ENCODE results near the gene TDRD15.
"Not testable (repeated sequence)": the region's sequence is repeated elsewhere in the genome, so short reads cannot be mapped to it uniquely, and the experiment has no call there.

The TDRD15 gene

DNA sequence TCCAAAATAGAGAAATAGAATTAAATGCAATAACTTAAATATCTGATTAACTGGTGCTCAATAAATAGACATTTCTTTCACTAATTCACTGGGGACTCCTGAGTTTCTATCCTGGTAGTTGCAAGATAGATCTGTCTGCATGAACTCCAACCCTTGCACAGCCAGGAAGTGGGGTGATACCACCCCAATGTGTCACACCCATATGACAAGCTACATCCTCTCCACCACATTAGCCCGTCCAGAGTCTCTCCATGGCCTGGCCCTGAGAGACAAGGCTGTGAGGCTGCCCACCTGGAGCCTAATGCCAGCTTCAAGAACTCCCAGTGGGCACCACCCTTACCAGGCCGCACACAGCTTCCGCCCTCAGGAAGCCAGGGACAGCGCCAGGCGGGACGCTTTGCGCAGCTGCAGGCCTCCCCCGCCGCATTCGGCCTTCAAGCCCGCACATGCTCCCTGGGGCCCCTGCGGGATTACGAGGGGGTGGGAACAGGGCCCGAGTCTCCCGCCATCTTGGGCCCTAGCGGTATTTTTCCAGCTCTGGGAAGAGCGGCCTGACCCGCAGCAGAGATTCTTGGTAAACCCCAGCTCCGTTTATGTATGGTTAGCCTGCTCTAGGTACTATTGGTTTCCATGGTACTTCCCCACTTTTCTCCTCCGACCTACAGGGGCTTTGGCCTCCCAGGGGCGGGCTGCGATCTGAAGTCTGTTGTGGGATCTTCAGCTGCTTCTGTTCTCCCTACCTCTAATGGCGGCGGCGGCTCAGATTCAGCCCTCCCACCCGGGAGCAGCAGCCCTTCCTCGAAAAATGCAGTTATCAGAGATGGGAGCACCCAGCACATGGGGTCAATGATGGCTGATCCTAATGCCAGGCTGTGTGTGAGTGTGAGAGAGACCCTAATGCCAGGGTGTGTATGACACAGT is at the start of gene TDRD15:
Gene TDRD15 (plus strand): TSS at position 496 of the 921 bp plus-strand sequence. CDS start 13,500 bp downstream, outside the sequence.
- DNase-seq (ENCODE audit: low spot score) = no peak
- H3K9me3 Mint-ChIP-seq = no peaks in the 10 kb centered on the region
- no peaks in the 10 kb centered on the region for H3K36me3 Mint-ChIP-seq (ENCODE audit: low read depth)
- H3K4me1 Mint-ChIP-seq (ENCODE audit: low read depth) = no peaks in the 10 kb centered on the region
- H3K27ac Mint-ChIP-seq = no peak within 1 kb of the TSS
- H3K4me3 Mint-ChIP-seq = no peak within 1 kb of the TSS
- H3K27me3 Mint-ChIP-seq (ENCODE audit: low read depth) = peaks cover 3% of the 10 kb centered on the region

DNA sequence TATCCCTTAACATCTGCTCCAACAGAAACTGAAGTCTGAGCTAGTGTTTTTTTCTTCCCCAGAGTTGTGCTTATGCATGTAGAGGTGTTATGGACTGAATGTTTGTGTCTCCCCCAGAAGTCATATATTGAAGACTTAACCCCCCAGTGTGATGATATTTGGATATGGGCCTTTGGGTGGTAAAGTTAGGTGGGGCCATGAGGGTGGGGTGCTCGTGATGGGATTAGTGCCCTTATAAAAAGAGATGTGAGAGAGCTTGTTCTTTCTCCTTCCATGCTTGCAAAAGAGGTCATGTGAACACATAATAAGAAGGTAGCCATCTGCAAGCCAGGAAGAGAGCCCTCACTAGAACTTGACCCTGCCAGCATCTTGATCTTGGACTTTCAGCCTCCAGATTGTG is 45.5 kb upstream of the TDRD15 start:
- H3K4me3 Mint-ChIP-seq = no peak overlapping the region
- H3K27ac Mint-ChIP-seq = no peak overlapping the region
- no peak for DNase-seq (ENCODE audit: low spot score)
- H3K4me1 Mint-ChIP-seq (ENCODE audit: low read depth) = no peaks in the 10 kb centered on the region
- H3K36me3 Mint-ChIP-seq (ENCODE audit: low read depth) = no peaks in the 10 kb centered on the region
- no peaks in the 10 kb centered on the region for H3K9me3 Mint-ChIP-seq
- no peaks in the 10 kb centered on the region for H3K27me3 Mint-ChIP-seq (ENCODE audit: low read depth)

DNA sequence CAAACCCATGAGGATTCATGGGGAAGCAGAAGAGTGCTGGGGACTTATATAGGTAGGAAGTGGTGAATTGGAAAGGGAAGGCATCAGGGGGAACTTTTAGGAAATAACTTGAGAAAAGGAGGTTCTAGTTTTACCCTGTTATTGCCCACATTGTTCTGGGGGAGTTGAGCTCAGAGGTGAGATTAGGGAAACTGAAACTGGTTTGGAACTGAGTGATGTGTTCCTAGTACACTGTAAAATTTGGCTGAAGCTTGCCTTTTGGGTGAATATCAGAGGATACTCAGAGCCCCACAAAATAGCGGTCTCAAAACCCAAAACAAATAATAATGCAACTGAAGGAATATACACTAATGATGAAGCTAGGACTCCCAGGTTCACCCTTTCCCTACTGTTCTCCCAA is 40.3 kb upstream of the TDRD15 start:
- H3K27ac Mint-ChIP-seq = no peak overlapping the region

DNA sequence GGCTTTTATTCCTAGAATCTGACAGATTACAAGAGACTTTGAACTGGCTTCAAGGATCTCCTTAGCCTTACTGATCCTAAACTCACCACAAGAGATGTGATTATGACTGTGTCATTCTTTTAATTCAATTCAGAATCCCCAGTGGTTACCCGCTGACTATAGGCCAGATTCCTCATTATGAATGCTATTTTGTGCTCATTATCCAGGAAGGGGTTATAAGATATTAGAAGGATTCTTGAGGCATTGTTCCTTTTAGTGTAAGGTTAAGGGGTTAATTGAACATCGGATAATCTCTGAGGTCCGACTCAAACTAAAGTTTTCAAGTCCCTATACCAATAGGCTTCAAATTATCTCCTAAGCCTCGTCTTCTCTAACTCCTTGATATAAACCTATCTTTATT is 39.4 kb upstream of the TDRD15 start:
- Mint-ChIP-seq H3K36me3 (ENCODE audit: low read depth) (no peaks in the 10 kb centered on the region), H3K27ac (no peak overlapping the region), H3K27me3 (ENCODE audit: low read depth) (no peaks in the 10 kb centered on the region), H3K4me3 (no peak overlapping the region), H3K4me1 (ENCODE audit: low read depth) (no peaks in the 10 kb centered on the region), H3K9me3 (no peaks in the 10 kb centered on the region)
- no peak for DNase-seq (ENCODE audit: low spot score)

More for the DNA sequence above, 40.3 kb upstream of the TDRD15 start:
- no peak for DNase-seq (ENCODE audit: low spot score)
- H3K4me1 Mint-ChIP-seq (ENCODE audit: low read depth) = no peaks in the 10 kb centered on the region
- no peaks in the 10 kb centered on the region for H3K36me3 Mint-ChIP-seq (ENCODE audit: low read depth)
- H3K9me3 Mint-ChIP-seq = no peaks in the 10 kb centered on the region
- H3K27me3 Mint-ChIP-seq (ENCODE audit: low read depth) = no peaks in the 10 kb centered on the region
- H3K4me3 Mint-ChIP-seq = no peak overlapping the region

DNA sequence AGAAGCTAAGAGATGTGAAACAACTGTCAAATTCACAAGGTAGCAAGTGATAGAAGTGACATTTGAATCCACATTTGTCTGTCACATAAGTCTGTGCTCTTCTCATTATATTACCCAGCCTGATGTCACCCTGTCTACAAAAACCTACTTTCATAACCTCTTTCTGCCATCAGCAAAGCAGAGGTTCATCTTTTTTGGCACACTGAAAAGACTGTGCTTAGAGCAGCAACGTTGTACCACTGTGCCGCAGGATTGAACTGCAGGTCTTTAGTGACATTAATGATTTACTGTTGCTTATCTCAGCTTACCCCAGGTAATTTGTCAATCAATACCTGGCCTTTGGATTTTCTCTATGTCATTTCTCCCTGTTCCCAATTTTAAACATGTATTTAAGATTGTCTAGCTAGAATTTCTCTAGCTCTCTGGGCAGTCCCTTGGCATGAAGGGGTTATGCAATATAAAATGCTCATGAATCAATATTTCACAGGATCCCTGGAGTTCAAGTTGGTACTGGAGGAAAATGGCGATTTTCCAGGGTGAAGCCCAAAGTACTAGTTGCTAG is 31.4 kb upstream of the TDRD15 start:
- no peaks in the 10 kb centered on the region for H3K9me3 Mint-ChIP-seq
- no peaks in the 10 kb centered on the region for H3K36me3 Mint-ChIP-seq (ENCODE audit: low read depth)
- no peak for DNase-seq (ENCODE audit: low spot score)
- no peaks in the 10 kb centered on the region for H3K4me1 Mint-ChIP-seq (ENCODE audit: low read depth)
- H3K27me3 Mint-ChIP-seq (ENCODE audit: low read depth) = no peaks in the 10 kb centered on the region
- no peak overlapping the region for H3K4me3 Mint-ChIP-seq
- H3K27ac Mint-ChIP-seq = no peak overlapping the region

DNA sequence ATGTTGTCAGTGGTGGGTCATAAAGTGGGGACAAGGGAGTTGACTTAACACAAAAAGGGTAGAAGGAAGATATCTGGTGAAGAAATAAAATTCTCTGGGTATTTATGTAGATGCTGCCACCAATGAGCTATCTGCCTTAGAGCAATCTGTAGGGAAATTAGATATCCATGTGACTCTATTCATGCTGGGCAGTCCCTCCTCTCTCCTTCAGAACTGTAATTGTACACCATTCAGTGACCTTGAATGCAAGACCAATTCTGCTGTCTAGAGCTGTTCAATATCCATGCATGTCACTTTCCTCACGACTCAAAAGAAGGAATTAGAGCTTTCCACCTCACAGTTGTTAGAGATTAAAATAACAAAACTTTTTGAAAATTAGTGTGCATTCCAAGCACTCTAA is 28.6 kb upstream of the TDRD15 start:
- no peaks in the 10 kb centered on the region for H3K27me3 Mint-ChIP-seq (ENCODE audit: low read depth)
- H3K4me1 Mint-ChIP-seq (ENCODE audit: low read depth) = no peaks in the 10 kb centered on the region
- no peak overlapping the region for H3K4me3 Mint-ChIP-seq
- H3K36me3 Mint-ChIP-seq (ENCODE audit: low read depth) = no peaks in the 10 kb centered on the region
- H3K9me3 Mint-ChIP-seq = no peaks in the 10 kb centered on the region
- no peak overlapping the region for H3K27ac Mint-ChIP-seq
- DNase-seq (ENCODE audit: low spot score) = no peak

DNA sequence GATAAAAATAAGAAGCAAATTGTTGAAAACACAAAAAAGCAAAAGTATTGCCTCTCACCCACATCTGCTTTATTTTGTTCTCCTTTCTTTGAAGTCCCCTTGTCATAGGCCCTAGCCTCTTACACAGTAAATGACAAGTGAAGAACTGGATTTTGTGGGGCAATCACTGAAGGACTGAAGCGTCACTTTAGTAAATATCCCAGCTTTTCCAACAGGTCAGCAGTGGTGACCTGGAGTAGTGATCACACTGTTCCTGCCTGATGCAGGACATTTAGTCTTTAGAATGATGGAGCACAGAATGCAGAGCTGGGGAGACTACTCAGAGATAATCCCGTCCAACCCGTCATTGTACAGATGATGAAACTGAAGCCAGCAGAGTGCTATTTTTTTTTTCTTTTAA is 28.1 kb upstream of the TDRD15 start:
- DNase-seq (ENCODE audit: low spot score) = no peak

DNA sequence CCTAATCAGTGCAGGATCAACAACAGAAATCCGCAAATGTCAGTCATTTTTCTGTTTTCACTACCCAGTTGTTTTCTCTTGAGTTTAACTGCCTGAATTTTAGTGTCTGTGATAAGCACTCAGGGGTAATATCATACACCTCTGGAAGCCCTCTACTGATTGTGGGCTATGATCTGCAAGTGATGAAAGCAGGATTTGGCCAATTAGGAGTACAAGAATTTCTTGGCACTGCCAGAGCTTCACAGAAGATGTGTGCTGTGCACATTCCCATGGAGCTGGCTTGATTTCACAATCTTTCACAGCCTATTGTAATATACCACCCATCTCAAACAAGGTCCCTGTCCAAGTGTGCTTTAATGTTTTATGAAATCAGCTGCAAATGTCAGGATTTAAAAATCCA is 27.3 kb upstream of the TDRD15 start:
- Mint-ChIP-seq H3K4me3 (no peak overlapping the region), H3K27me3 (ENCODE audit: low read depth) (no peaks in the 10 kb centered on the region), H3K36me3 (ENCODE audit: low read depth) (no peaks in the 10 kb centered on the region), H3K9me3 (no peaks in the 10 kb centered on the region), H3K4me1 (ENCODE audit: low read depth) (no peaks in the 10 kb centered on the region), H3K27ac (no peak overlapping the region)
- DNase-seq (ENCODE audit: low spot score) = no peak

More for the DNA sequence above, 28.1 kb upstream of the TDRD15 start:
- Mint-ChIP-seq H3K36me3 (ENCODE audit: low read depth) (no peaks in the 10 kb centered on the region), H3K27ac (no peak overlapping the region), H3K4me3 (no peak overlapping the region), H3K4me1 (ENCODE audit: low read depth) (no peaks in the 10 kb centered on the region), H3K27me3 (ENCODE audit: low read depth) (no peaks in the 10 kb centered on the region), H3K9me3 (no peaks in the 10 kb centered on the region)

DNA sequence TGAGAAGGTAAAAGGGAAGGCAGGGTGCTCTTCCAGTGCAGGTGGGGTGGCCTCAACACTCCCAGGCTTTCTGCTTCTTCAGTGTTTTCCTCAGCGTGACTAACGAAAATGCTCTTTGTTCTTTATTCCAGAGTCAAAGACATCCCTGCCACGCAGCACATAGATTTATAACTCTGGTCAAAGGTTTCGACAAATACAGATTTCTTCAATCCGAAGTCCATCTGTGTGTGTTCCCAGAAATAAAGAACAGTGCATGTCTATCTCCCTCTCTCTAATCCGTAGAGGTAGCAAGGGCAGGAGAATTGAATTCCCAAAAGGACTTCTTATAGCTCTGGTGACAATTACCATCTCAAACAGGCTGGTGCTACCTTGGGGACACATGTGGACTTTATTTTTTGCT is 26.4 kb upstream of the TDRD15 start:
- Mint-ChIP-seq H3K4me1 (ENCODE audit: low read depth) (no peaks in the 10 kb centered on the region), H3K27ac (no peak overlapping the region), H3K27me3 (ENCODE audit: low read depth) (no peaks in the 10 kb centered on the region), H3K9me3 (no peaks in the 10 kb centered on the region), H3K36me3 (ENCODE audit: low read depth) (no peaks in the 10 kb centered on the region), H3K4me3 (no peak overlapping the region)
- no peak for DNase-seq (ENCODE audit: low spot score)

DNA sequence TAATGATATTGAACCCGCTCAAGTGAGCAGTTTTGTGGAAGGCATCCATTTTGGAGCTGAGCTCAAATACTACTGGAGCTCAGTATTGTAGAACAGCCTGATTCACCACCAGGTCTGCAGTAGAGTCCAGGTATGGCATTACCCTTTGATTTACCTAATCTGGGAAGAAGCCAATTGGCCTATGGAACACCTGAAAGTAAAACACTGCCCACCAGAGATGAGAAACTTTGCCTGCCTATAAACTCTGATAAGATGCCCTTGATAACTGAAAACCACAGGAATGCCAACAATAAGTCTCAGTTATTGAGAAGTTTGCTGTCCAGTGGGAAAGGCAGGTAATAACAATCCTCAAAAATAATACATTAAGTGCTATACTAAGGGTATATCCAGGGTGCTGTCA is 25.5 kb upstream of the TDRD15 start:
- no peak for DNase-seq (ENCODE audit: low spot score)
- H3K4me1 Mint-ChIP-seq (ENCODE audit: low read depth) = no peaks in the 10 kb centered on the region
- no peak overlapping the region for H3K4me3 Mint-ChIP-seq
- H3K27ac Mint-ChIP-seq = no peak overlapping the region
- no peaks in the 10 kb centered on the region for H3K27me3 Mint-ChIP-seq (ENCODE audit: low read depth)
- H3K9me3 Mint-ChIP-seq = no peaks in the 10 kb centered on the region
- no peaks in the 10 kb centered on the region for H3K36me3 Mint-ChIP-seq (ENCODE audit: low read depth)

DNA sequence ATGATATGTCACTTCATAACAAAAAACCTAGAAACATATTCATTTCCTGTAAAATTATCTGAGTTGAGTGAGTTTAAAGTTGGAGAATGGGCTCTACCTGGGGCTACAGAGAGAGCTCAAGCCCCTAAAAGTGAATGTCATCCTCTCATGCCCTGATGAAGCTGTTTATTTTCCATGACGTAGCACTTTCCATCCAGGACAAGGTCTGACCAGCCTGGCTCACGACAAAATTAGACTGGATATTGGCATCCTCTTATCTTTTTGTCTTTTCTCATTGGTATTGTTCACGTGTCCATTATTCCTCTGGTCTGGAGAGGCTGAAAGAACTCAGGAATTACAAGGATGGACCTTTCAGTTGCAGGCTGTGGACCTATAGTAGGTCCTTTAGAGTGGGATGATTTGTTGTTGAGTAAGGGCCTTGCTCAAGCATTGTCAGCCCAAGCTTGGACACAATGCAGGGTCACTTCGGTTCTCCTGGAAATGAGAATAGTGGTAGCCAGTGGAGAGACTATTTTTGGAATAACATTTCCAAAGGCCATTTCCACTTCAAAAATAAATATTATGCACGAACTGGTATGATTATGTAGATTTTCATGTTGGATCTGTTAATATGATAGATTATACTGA is 24.4 kb upstream of the TDRD15 start:
- DNase-seq (ENCODE audit: low spot score) = no peak
- no peaks in the 10 kb centered on the region for H3K4me1 Mint-ChIP-seq (ENCODE audit: low read depth)
- no peak overlapping the region for H3K27ac Mint-ChIP-seq
- H3K36me3 Mint-ChIP-seq (ENCODE audit: low read depth) = no peaks in the 10 kb centered on the region
- no peaks in the 10 kb centered on the region for H3K27me3 Mint-ChIP-seq (ENCODE audit: low read depth)
- H3K4me3 Mint-ChIP-seq = no peak overlapping the region
- no peaks in the 10 kb centered on the region for H3K9me3 Mint-ChIP-seq

DNA sequence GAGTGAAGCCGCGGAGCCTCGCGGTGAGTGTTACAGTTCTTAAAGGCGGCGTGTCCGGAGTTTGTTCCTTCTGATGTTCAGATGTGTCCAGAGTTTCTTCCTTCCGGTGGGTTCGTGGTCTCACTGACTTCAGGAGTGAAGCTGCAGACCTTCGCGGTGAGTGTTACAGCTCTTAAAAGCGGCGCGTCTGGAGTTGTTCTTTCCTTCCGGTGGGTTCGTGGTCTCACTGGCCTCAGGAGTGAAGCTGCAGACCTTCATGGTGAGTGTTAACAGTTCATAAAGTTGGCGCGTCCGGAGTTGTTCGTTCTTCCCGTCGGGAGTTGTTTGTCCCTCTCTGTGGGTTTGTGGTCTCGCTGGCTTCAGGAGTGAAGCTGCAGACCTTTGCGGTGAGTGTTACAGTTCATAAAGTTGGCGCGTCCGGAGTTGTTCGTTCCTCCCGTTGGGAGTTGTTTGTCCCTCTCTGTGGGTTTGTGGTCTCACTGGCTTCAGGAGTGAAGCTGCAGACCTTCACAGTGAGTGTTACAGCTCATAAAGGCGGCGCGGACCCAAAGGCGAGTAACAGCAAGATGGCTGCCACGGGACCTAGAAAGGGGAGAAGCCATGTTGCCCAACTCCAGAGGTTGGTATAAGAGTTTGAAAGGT is 22.1 kb upstream of the TDRD15 start:
- not testable (repeated sequence) for H3K4me3 Mint-ChIP-seq; H3K36me3 Mint-ChIP-seq (ENCODE audit: low read depth); H3K9me3 Mint-ChIP-seq; H3K4me1 Mint-ChIP-seq (ENCODE audit: low read depth); DNase-seq (ENCODE audit: low spot score); H3K27ac Mint-ChIP-seq; H3K27me3 Mint-ChIP-seq (ENCODE audit: low read depth)

DNA sequence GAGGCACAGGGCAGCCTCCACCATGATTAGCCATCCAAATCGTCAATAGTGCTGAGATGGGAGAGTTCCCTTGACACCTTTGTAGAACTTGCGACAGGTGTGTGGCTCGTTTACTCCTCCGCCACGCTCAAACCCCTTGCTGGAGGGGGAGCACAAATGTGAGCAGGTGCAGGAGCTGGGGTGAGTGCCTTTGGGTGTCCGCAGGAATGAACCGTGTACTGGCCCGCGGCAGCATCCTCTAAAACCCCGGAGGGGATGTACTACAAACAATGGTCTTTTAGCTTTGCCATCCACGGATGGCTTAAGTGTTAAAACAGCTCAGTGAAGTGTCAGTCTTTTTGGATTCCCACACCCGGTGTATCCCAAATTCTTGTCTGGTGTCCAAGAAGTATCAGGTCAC is 21.4 kb upstream of the TDRD15 start:
- DNase-seq (ENCODE audit: low spot score) = no peak
- no peak overlapping the region for H3K4me3 Mint-ChIP-seq
- no peak overlapping the region for H3K27ac Mint-ChIP-seq
- no peaks in the 10 kb centered on the region for H3K27me3 Mint-ChIP-seq (ENCODE audit: low read depth)
- H3K9me3 Mint-ChIP-seq = no peaks in the 10 kb centered on the region
- H3K4me1 Mint-ChIP-seq (ENCODE audit: low read depth) = no peaks in the 10 kb centered on the region
- H3K36me3 Mint-ChIP-seq (ENCODE audit: low read depth) = no peaks in the 10 kb centered on the region

DNA sequence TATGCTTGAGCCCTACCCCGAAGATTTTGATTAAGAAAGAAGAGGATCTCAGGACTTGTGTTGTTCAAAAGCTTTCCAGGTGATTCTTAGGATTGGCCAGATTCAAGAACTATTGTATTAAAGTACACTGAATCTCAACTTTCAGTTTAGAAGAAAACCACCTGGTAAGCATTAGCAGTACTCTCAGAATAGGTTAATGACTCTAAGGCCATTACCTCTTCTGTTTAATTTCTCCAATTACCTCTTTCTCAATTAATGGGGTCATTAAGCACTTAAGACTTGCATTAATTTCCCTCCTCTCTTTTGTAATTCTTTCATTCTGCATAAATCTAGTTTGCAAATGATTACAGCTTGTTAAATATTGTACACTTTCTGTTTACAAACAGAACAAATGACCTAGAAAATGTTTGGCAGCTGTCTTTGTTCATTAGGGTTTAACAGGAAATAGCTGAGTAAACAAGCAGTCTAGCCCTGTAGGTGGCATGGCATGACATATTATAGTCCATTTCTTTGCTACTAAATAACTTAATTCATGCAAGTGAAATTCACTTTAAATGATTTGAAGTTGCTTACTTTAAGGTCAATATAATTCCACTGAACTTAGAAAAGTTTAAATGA is 20.4 kb upstream of the TDRD15 start:
- Mint-ChIP-seq H3K9me3 (no peaks in the 10 kb centered on the region), H3K27me3 (ENCODE audit: low read depth) (no peaks in the 10 kb centered on the region), H3K36me3 (ENCODE audit: low read depth) (no peaks in the 10 kb centered on the region), H3K4me3 (no peak overlapping the region), H3K4me1 (ENCODE audit: low read depth) (no peaks in the 10 kb centered on the region), H3K27ac (no peak overlapping the region)
- DNase-seq (ENCODE audit: low spot score) = no peak

Measured in T-helper 2 cell treated with Interferon-gamma antibody and Interleukin-4, amounts not matched to agents 5 μg/mL and 100 μg/mL, for 36 hours (primary cell).